HG03460 (cell line): ENCODE data around the gene TUT1.
A peak's percentile ranks its signal among the peaks of the same experiment; 100 is the strongest.

ENCODE experiments used
- ATAC-seq: cut with Tn5 transposase; IDR thresholded peaks from one replicate; pipeline ENCODE4 v1.9.1; 2021; ENCODE audit not compliant: unreplicated experiment

Gene TUT1

GRCh38 chr11:62542750-62543567 is 48.4 kb downstream of the TUT1 start:
- peak; percentile 26 for ATAC-seq

GRCh38 chr11:62542111-62542745 is 49.1 kb downstream of the TUT1 start:
- no peak for ATAC-seq

- ATAC-seq: peak; percentile 47
These were observed 50.3 kb downstream of the TUT1 start for GRCh38 chr11:62540804-62541701.

DNA sequence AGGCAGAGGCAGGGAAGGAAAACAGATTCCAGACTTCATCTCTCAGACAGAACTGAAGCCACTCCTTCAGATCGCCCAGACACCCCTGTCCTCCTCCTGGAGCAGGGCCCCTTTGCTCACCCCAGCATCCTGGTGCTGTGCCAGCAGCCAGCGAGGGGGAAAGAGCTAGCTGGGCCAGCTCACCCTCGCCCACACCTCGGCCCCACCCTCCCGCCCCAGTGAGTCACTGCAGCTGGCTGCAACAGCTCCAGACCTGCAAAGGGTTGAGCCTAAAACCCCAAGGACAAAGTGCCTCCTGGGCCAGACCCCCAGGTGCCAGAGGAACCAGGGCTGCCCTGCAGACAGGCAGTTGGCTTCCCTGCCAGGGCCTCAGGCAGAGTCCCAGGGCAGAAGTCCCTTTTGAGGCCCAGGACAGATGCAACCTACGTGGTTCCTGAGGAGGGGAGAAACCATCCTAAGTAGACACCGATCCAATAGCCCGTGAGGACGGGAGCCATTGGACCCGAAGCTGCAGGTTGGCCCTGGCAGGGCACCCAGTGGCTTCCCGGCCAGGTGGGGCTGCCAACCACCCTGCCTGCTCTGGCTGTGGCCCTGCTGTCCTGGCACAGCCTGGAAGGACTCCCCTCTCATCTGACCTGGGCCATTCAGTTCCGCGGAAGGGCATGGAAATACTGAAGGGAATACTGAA is 51.9 kb downstream of the TUT1 start:
- no peak for ATAC-seq

GRCh38 chr11:62538470-62539237 is 52.7 kb downstream of the TUT1 start:
- ATAC-seq: no peak

GRCh38 chr11:62536301-62536957 is 54.9 kb downstream of the TUT1 start:
- no peak for ATAC-seq

- no peak for ATAC-seq
These were observed 55.5 kb downstream of the TUT1 start for GRCh38 chr11:62535802-62536201.

GRCh38 chr11:62534779-62535545 is 56.4 kb downstream of the TUT1 start:
- ATAC-seq: no peak

- ATAC-seq: no peak
These were observed 59.2 kb downstream of the TUT1 start for GRCh38 chr11:62532096-62532495.
